Smooth muscle cell (in vitro differentiated cells): ENCODE measurements around the gene DEUP1. TPM values are rescaled to one million over a fixed set of nuclear protein-coding genes. Genes with fewer than 3 reads are reported as not detected.

Source experiments
- DNase-seq: peaks from one replicate; lab custom pipeline; 2025; ENCODE audit not compliant: unreplicated experiment; lab: John Stamatoyannopoulos, UW
- H2AFZ ChIP-seq: fragments of 200-600 bp; sonication (generic); 2 replicates; pipeline ENCODE4 v1.6.0; 2016; ENCODE audit warnings: antibody characterized with exemption, low read depth, mild to moderate bottlenecking
- H3F3A ChIP-seq: fragments of 200-600 bp; sonication (generic); 2 replicates; pipeline ENCODE4 v1.6.0; 2017; ENCODE audit warnings: antibody characterized with exemption, low read depth
- H3K27ac ChIP-seq: fragments of 200-600 bp; sonication (generic); 2 replicates; pipeline ENCODE4 v1.5.1; 2016; ENCODE audit warnings: low read depth, mild to moderate bottlenecking
- H3K27me3 ChIP-seq: fragments of 200-600 bp; sonication (generic); 2 replicates; pipeline ENCODE4 v1.6.1; 2016; ENCODE audit warnings: low read depth, mild to moderate bottlenecking
- H3K36me3 ChIP-seq: fragments of 200-600 bp; sonication (generic); 2 replicates; pipeline ENCODE4 v1.5.1; 2016; ENCODE audit warnings: low read depth
- H3K4me1 ChIP-seq: fragments of 200-600 bp; sonication (generic); 2 replicates; pipeline ENCODE4 v1.5.1; 2016; ENCODE audit warnings: low read depth
- H3K4me2 ChIP-seq: fragments of 200-600 bp; sonication (generic); 2 replicates; pipeline ENCODE4 v1.6.0; 2016; ENCODE audit warnings: mild to moderate bottlenecking
- H3K4me3 ChIP-seq: fragments of 200-600 bp; sonication (generic); 2 replicates; pipeline ENCODE4 v1.5.1; 2016; ENCODE audit warnings: mild to moderate bottlenecking
- H3K79me2 ChIP-seq: fragments of 200-600 bp; sonication (generic); 2 replicates; pipeline ENCODE4 v1.6.0; 2016; ENCODE audit warnings: low read depth, mild to moderate bottlenecking
- H3K9ac ChIP-seq: fragments of 200-600 bp; sonication (generic); 2 replicates; pipeline ENCODE4 v1.6.0; 2016; ENCODE audit warnings: low read depth
- H3K9me3 ChIP-seq: fragments of 200-600 bp; sonication (generic); replicated peaks from 2 replicates; pipeline ENCODE4 v1.5.1; 2016; ENCODE audit warnings: low read depth
- H4K20me1 ChIP-seq: fragments of 200-600 bp; sonication (generic); 2 replicates; pipeline ENCODE4 v1.6.0; 2016; ENCODE audit warnings: low read depth
- CTCF ChIP-seq: fragments of 200-600 bp; sonication (generic); IDR thresholded peaks from 2 replicates; pipeline ENCODE4 v1.5.1; 2017; ENCODE audit warnings: borderline replicate concordance, mild to moderate bottlenecking, antibody characterized with exemption; ENCODE audit not compliant: insufficient read depth, poor library complexity, severe bottlenecking
- WGBS: methylation state at CpG from one replicate; pipeline ENCODE4 v1.1.7; 2016; ENCODE audit warnings: low lambda C conversion rate; 5-methylcytosine and 5-hydroxymethylcytosine counted together
- polyA plus RNA-seq: library from polyadenylated mRNA; unstranded; fragments of >200 nt; fragmentation: Nextera tagmentation; extraction: Ambion mirVana; gene quantifications from 2 replicates; pipeline ENCODE4 v1.2.1, GENCODE V29; 2016
- total RNA-seq: library from RNA; depleted of rRNA; stranded (reverse); fragments of >200 nt; gene quantifications from 2 replicates; pipeline ENCODE4 v1.2.3, GENCODE V29; 2014

DEUP1 gene
- total and polyA plus RNA-seq, 2 experiments from 2014 or later = 0.90 TPM; not detected in 1

GRCh38 chr11:93393386-93393785 lies 62.8 kb downstream of the DEUP1 start:
- 83% methylated on average over 4 of the region's 4 CpGs for WGBS
- DNase-seq = no peak
- Histone ChIP-seq H3F3A (no peaks in the 10 kb centered on the region), H3K27me3 (no peaks in the 10 kb centered on the region), H3K36me3 (no peaks in the 10 kb centered on the region), H3K27ac (no peak overlapping the region), H3K79me2 (no peaks in the 10 kb centered on the region), H4K20me1 (no peaks in the 10 kb centered on the region), H3K9me3 (no peaks in the 10 kb centered on the region), H2AFZ (no peak overlapping the region), H3K9ac (no peak overlapping the region), H3K4me2 (no peak overlapping the region), H3K4me1 (peaks cover 7% of the 10 kb centered on the region), H3K4me3 (no peak overlapping the region)
- no peak for TF ChIP-seq CTCF

- Histone ChIP-seq H3F3A (no peaks in the 10 kb centered on the region), H3K9me3 (no peaks in the 10 kb centered on the region), H2AFZ (no peak overlapping the region), H3K27ac (no peak overlapping the region), H4K20me1 (no peaks in the 10 kb centered on the region), H3K4me1 (peaks cover 7% of the 10 kb centered on the region), H3K4me3 (no peak overlapping the region), H3K4me2 (no peak overlapping the region), H3K36me3 (no peaks in the 10 kb centered on the region), H3K79me2 (no peaks in the 10 kb centered on the region), H3K27me3 (no peaks in the 10 kb centered on the region), H3K9ac (no peak overlapping the region)
- no peak for DNase-seq
- TF ChIP-seq CTCF = no peak
Observed at GRCh38 chr11:93394488-93394887, 63.9 kb downstream of the DEUP1 start.

- no peak overlapping the region for H3K4me2 ChIP-seq
- no peaks in the 10 kb centered on the region for H3K79me2 ChIP-seq
- H3K9ac ChIP-seq = no peak overlapping the region
- no peaks in the 10 kb centered on the region for H3F3A ChIP-seq
- no peaks in the 10 kb centered on the region for H3K27me3 ChIP-seq
- H3K9me3 ChIP-seq = no peaks in the 10 kb centered on the region
- no peak overlapping the region for H3K4me3 ChIP-seq
- no peaks in the 10 kb centered on the region for H4K20me1 ChIP-seq
- no peak for TF ChIP-seq CTCF
- H3K4me1 ChIP-seq = peaks cover 7% of the 10 kb centered on the region
- DNase-seq = no peak
- 50% methylated on average over 3 of the region's 3 CpGs for WGBS
- H3K27ac ChIP-seq = no peak overlapping the region
- no peaks in the 10 kb centered on the region for H3K36me3 ChIP-seq
- no peak overlapping the region for H2AFZ ChIP-seq
Observed at GRCh38 chr11:93396316-93396715, 65.8 kb downstream of the DEUP1 start.

- no peak overlapping the region for H3K4me3 ChIP-seq
- peaks cover 8% of the 10 kb centered on the region for H3K4me1 ChIP-seq
- H3F3A ChIP-seq = no peaks in the 10 kb centered on the region
- H3K4me2 ChIP-seq = no peak overlapping the region
- H3K79me2 ChIP-seq = no peaks in the 10 kb centered on the region
- WGBS = 84% methylated on average over 3 of the region's 3 CpGs
- H3K9ac ChIP-seq = no peak overlapping the region
- H2AFZ ChIP-seq = no peak overlapping the region
- H3K27ac ChIP-seq = no peak overlapping the region
- H3K9me3 ChIP-seq = no peaks in the 10 kb centered on the region
- DNase-seq = no peak
- no peaks in the 10 kb centered on the region for H3K36me3 ChIP-seq
- no peaks in the 10 kb centered on the region for H4K20me1 ChIP-seq
- no peak for TF ChIP-seq CTCF
- H3K27me3 ChIP-seq = no peaks in the 10 kb centered on the region
Observed at GRCh38 chr11:93403930-93404329, 73.4 kb downstream of the DEUP1 start.
